Central memory CD4-positive, alpha-beta T cell (primary cell): ENCODE measurements around the gene UPK3B.
"Not testable (repeated sequence)": the region's sequence is repeated elsewhere in the genome, so short reads cannot be mapped to it uniquely, and the experiment has no call there.

Source experiments
- DNase-seq: peaks from one replicate; pipeline ENCODE4 v3.0.0; 2022

Gene UPK3B

DNA sequence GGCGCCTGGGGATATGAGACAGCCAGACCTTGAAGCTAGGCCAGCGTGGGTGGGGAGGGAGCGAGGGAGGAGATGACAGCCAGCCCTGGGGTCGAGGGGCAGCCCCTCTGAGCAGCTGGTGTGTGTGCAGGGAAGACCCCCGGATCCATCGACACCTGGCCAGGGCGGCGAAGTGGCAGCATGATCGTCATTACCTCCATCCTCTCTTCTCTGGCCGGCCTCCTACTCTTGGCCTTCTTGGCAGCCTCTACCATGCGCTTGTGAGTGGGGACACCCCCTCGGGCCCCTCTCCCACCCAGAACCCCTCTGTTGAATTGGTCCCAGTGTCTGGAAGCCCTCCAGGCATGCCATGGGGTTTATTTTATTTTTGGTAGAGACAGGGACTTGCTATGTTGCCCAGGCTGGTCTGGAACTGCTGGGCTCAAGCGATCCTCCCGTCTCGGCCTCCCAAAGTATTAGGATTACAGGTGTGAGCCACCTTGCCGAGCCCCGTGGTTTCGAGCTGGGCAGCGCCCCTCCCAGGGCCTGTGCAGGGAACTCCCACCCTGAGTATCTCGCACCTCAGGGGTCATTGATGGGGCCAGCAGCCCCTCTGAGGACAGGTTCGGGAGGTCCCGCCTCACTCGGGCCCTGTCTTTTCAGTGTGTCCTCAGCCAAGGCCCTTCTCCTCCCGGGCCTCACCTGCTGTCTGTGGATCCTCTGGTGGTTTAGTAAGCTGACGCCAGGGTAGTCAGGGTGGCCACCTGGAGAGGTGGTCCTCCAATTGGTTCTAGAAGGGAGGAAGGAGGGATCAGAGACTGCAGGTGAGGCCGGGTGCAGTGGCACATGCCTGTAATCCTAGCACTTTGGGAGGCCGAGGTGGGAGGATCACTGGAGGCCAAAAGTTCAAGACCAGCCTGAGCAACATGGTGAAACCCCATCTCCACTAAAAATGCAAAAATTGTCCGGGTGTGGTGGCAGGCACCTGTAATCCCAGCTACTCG lies 3.8 kb downstream of the UPK3B start:
- no peak for DNase-seq

DNA sequence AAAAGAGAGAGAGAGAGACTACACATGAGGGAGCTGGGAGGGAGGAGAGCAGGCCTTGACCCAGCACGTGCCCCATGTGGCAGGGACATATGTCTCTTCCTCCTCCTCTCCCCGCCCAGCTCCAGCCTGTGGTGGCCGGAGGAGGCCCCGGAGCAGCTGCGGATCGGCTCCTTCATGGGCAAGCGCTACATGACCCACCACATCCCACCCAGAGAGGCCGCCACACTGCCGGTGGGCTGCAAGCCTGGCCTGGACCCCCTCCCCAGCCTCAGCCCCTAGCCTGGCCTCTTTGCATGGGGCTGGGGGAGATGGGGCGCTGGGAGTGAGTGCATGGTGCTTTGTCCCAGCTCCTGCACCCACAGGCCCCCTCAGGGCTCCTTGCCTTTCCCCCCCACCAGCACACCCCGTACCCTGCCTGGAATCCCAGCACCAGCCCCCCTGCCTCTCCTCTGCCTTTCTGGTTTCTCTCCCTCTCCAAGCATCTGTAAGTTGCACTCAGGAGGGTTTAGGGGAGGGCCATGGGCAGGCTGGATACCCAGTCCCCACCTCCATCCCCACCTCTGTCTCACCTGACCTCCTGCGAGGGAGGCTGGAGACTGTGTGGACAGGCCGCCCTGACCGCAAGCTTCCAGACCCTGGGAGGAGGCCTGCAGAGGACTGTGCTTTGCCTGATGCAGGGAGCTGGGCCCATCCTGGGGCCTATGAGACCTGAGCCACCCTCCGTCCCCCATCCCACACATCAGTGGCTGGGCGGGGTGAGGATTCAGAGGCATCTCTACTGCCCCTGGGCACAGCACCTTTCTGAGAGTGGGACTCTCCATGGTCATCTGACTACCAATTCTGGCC lies 4.8 kb downstream of the UPK3B start:
- DNase-seq = no peak

DNA sequence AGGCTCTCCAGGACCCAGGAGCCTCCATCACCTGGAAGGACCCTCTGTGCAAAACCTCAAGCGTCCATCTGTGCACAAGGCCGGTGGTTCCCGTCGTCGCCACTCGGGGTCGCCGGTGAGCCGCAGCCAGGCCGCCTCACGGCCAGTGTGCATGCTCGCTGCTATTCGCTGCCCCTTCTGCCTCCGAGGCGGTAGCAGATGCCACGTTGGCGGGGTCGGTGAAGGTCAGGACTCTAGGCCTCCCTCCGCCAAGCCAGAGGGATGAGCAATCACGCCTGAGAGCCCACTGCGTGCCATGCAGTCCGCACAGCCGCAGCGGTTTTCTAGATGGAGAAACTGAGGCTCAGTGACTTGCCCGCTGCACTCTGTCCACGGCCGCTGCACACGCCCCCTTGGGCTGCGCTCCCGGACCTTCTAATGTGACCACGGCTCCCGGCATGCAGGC lies 5.7 kb downstream of the UPK3B start:
- no peak for DNase-seq

DNA sequence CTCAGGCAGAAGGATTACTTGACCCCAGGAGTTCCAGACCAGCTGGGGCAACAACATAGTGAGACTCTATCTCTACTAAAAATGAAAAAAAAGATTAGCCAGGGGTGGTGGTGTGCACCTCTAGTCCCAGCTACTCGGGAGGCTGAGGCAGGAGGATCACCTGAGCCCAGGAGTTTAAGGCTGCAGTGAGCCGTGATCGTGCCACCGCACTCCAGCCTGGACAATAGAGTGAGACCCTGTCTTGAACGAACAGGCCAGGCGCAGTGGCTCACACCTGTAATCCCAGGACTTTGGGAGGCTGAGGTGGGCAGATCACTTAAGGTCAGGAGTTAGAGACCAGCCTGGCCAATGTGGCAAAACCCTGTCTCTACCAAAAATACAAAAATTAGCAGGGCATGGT lies 6.6 kb downstream of the UPK3B start:
- not testable (repeated sequence) for DNase-seq

DNA sequence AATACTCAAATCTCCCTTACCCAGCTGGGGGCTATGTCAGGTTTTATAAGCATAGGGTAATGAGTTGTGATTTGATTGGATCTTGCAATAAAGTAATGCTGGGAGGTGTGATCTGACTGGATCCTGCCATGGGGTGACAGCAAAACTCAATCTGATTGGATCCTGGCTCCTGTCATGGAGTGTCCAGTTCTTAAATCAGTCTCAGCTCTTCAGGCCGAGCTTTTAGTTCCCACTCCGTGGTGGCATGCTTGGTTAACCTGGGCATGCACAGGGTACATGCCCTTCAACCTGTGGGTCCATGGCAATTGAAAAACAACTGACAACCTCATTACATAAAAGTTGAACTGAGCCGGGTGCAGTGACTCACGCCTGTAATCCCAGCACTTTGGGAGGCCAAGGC lies 15.8 kb downstream of the UPK3B start:
- DNase-seq = not testable (repeated sequence)

DNA sequence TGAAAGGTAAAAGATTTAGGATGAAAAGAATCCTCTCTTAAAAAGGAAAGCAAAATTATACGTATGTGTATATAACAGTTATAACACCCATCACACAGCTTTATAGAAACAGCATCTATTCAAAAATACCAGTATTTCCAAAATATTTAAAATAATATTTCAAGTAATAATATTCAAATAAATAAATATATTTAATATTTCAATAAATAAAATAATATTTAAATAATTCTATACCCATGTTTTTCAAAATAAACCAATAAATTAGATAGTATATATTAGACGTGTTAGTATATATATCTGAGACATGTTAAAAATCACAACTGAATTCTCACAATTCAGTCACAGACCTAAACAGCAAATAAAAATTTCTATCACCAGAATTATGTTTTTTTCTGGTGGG lies 21.3 kb downstream of the UPK3B start:
- DNase-seq = not testable (repeated sequence)

DNA sequence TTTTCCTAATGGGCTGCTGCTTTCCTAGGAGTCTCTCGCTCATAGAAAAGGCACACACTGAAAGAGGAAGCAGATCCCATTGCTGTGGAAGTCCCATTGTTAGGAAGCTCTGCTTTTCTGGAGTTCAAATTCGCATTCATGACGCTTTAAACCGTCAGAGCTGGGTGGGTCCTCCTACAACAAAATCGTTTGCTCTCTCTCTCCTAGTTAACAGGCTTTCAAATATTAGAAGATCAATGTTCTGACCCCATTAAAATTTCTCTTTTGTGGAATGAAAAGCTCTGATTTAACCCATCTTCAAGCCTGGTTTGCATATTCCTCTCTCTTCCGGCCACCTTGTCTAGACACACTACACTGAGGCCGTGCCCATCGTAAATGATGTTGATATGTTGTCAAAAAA lies 32.8 kb downstream of the UPK3B start, which contains the start of gene SPDYE16:
SPDYE16 (minus strand) TSS at position 101 of the 400 bp plus-strand sequence. CDS start 1,838 bp downstream, outside the sequence.
- not testable (repeated sequence) for DNase-seq

DNA sequence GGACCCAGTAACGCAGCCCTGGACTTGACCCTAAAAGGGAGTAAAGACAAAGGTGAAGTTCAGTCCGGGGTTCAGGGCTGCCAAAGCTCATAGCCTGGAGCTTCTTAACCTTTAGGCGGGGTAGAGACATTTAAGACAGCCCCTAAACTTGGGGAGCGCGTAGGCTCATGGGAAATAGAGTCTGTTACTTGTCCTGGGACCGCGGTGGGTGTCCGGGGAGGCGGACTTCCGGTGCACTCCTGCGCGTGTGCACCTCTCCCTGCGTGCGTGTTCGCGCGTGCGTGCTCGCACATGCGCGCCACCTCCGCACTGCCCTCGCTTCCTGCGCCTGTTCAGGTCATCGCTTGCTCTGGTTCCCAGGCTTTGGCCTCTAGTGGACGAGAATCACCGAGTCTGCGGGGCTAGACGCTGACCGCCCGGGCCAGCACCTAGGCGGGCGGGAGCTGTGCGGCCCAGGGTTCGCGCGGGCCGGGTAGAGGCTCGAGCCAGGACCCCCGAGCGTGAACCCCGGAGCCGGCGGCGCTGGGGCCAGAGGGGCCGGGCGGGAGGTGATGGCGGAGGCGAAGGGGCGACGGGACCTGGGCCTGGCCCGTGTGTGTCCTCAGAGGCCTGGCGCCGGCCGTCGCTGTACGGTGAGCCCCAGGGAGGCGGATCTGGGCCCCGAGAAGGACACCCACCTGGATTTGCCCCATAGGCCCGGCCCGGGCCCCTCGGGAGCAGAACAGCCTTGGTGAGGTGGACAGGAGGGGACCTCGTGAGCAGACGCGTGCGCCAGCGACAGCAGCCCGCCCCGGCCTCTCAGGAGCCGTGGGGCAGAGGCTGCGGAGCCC lies 38.9 kb downstream of the UPK3B start:
- peak; percentile 79 for DNase-seq

DNA sequence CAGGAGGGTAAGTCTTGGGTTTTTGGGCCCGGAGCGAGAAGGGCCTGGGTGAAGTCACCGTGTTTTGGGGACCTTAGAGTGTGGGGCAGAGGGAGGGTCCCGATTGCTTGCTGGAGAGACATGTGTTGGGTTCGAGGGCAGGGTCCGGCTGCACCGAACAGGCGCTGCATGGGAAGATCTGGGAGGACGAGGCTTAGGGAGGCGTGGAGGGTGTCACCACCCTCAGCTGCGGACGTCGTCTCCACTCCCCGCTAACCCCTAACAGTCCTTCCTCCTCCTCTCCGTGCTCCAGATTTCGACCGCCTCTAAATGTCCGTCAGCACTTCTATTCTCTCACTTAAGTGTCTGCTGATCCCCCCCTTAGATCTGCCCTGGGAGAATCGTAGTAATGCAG lies 39.5 kb downstream of the UPK3B start:
- DNase-seq = not testable (repeated sequence)

DNA sequence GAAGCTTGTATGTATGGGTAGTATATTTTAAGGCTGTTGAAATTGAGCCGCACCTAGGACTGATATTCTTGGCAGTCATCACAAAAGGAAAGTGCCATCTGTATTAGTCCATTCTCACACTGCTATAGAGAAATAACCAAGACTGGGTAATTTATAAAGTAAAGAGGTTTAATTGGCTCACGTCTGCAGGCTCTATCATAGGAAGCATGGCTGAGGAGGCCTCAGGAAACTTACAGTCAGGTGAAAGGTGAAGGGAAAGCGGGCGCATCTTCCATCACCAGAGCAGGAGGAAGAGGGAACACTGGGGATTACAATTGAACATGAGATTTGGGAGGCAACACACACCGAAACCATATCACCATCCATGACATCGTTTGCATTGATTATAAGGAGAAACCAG lies 41.6 kb downstream of the UPK3B start:
- not testable (repeated sequence) for DNase-seq

DNA sequence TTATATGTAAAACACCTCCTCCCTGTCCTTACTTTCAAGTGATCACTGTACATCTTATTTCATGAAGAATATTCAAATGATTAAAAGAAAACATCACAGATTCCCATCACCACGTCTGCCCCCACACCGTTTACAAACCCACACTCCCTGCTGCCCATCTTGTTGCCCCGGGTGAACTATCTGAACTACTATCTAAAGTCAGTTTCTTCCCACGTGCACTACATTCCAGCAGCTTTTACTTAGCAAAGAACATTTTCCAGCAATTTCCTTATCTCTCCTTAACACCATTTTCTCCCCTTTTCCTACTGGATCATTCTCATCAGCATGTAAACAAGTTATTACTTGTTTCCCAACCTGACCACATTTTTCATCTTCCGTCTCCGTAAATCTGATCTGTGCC lies 49.3 kb downstream of the UPK3B start:
- not testable (repeated sequence) for DNase-seq

DNA sequence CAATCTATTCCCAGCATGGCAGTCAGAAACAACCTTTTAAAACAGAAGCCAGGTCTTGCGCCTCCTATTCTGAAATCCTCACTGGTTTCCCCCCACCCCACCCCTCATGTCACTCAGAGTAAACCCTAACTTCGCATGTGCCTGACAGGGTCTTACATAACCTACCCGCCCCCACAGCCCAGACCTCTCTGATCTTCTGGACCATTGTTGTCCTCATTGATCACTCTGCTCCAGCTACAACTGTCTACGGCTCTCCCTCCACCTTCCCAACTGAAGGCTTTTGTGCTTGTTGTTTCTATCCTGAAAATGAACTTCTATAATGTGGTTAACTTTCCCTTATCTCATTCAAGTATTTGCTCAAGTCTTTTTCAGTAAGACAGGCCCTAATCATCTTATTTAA lies 49.8 kb downstream of the UPK3B start:
- not testable (repeated sequence) for DNase-seq

DNA sequence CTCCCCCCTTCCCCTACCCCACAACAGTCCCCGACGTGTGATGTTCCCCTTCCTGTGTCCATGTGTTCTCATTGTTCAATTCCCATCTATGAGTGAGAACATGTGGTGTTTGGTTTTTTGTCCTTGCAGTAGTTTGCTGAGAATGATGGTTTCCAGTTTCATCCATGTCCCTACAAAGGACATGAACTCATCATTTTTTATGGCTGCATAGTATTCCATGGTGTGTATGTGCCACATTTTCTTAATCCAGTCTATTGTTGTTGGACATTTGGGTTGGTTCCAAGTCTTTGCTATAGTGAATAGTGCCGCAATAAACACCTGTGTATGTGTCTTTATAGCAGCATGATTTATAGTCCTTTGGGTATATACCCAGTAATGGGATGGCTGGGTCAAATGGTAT lies 51.0 kb downstream of the UPK3B start:
- DNase-seq = not testable (repeated sequence)

DNA sequence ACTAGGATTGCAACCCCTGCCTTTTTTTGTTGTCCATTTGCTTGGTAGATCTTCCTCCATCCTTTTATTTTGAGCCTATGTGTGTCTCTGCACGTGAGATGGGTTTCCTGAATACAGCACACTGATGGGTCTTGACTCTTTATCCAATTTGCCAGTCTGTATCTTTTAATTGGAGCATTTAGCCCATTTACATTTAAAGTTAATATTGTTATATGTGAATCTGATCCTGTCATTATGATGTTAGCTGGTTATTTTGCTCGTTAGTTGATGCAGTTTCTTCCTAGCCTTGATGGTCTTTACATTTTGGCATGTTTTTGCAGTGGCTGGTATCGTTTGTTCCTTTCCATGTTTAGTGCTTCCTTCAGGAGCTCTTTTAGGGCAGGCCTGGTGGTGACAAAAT lies 54.6 kb downstream of the UPK3B start:
- DNase-seq = not testable (repeated sequence)
